Sigmoid colon (tissue), 7 donors: ENCODE results near the gene ZWILCH. TPM values are rescaled to one million over a fixed set of nuclear protein-coding genes. Genes with fewer than 3 reads are reported as not detected.
"Not testable (repeated sequence)": the region's sequence is repeated elsewhere in the genome, so short reads cannot be mapped to it uniquely, and the experiment has no call there.

Source experiments
- DNase-seq: peaks from one replicate; pipeline ENCODE4 v3.0.0-alpha.2; 2019
- H3K27ac ChIP-seq, 4 donors: fragments of 200-600 bp; sonication (generic); one replicate each; pipeline ENCODE4 v1.5.1; 2016 to 2019; ENCODE audit warnings: mild to moderate bottlenecking in 1 of 4
- H3K27me3 ChIP-seq, 3 donors: fragments of 200-600 bp; sonication (generic); one replicate each; pipeline ENCODE4 v1.5.1; 2019; ENCODE audit warnings: mild to moderate bottlenecking in 1 of 3
- H3K36me3 ChIP-seq, 4 donors: fragments of 200-600 bp; sonication (generic); one replicate each; pipeline ENCODE4 v1.5.1; 2016 to 2019
- H3K4me1 ChIP-seq, 4 donors: fragments of 200-600 bp; sonication (generic); one replicate each; pipeline ENCODE4 v1.5.1; 2017 to 2019
- H3K4me3 ChIP-seq, 4 donors: fragments of 200-600 bp; sonication (generic); one replicate each; pipeline ENCODE4 v1.5.1; 2017 to 2019; ENCODE audit warnings: mild to moderate bottlenecking in 2 of 4, moderate library complexity in 1 of 4
- H3K9me3 ChIP-seq, 4 donors: fragments of 200-600 bp in 3 of 4; sonication (generic) in 3 of 4; one replicate each; pipeline versions ENCODE4 v1.5.1 to v1.6.1; 2013 to 2019
- CTCF ChIP-seq, 4 experiments: fragments of 450-650 bp in 3 of 4; fragments of 200-600 bp in 1 of 4; IDR thresholded peaks; one replicate each; pipeline ENCODE4 v1.5.1; 2016 to 2019; ENCODE audit warnings: antibody characterized with exemption in 4 of 4, mild to moderate bottlenecking in 3 of 4, moderate library complexity in 2 of 4
- EP300 ChIP-seq, 4 donors: sonication (generic); formaldehyde crosslinking; IDR thresholded peaks; one replicate each; pipeline ENCODE4 v1.6.1; 2017; ENCODE audit warnings: antibody characterized with exemption in 4 of 4
- POLR2A ChIP-seq, 2 donors: fragments of 450-650 bp; IDR thresholded peaks; one replicate each; pipeline ENCODE4 v1.6.1; 2016; ENCODE audit warnings: antibody characterized with exemption in 2 of 2, mild to moderate bottlenecking in 2 of 2, moderate library complexity in 2 of 2
- POLR2AphosphoS5 ChIP-seq, 4 donors: sonication (generic); formaldehyde crosslinking; IDR thresholded peaks; one replicate each; pipeline ENCODE4 v1.6.1; 2017; ENCODE audit warnings: antibody characterized with exemption in 4 of 4
- WGBS, 2 donors: extraction: QIAGEN DNeasy Blood & Tissue Kit; methylation state at CpG; one replicate each; pipeline ENCODE4 v1.1.7; 2013; 5-methylcytosine and 5-hydroxymethylcytosine counted together
- intact Hi-C: fragments of 100-400 bp; cut with DNase I; formaldehyde crosslinking; loops from one replicate; pipeline ENCODE4 v1.15.1; 2023
- polyA plus RNA-seq, 3 donors: library from polyadenylated mRNA; stranded (reverse); fragments of 200-250 nt; gene quantifications; one replicate each; pipeline ENCODE4 v1.2.3, GENCODE V29; 2013
- total RNA-seq, 4 donors: library from RNA; depleted of rRNA; stranded (reverse); fragments of >200 nt; gene quantifications; one replicate each; pipeline ENCODE4 v1.1.0, GENCODE V29; 2016
- donor health status: healthy with polysubstance abuse.
- donor health status: Bipolar disorder and iron deficiency.
- donor health status: healthy.

ZWILCH gene
- total and polyA plus RNA-seq, 7 donors, result 3.1 to 9.3 (median 5.8) TPM

- H3K36me3 ChIP-seq, result peaks cover 25 to 70% (median 42%) of the 10 kb centered on the region in 4 donors
- intact Hi-C loops, result loop anchor here (1.0 kb wide), 1 partner anchor 110 kb away; no protein-coding TSS in a partner anchor
- no peak for DNase-seq
- 9 to 17% methylated on average over 17 of the region's 17 CpGs for WGBS, 2 donors
- H3K27ac ChIP-seq, result peak overlapping the region; percentile 86 to 92 (median 92)
- no peaks in the 10 kb centered on the region for H3K9me3 ChIP-seq
- no peaks in the 10 kb centered on the region for H3K27me3 ChIP-seq
- peaks cover 0 to 23% (median 19%) of the 10 kb centered on the region in 4 donors for H3K4me1 ChIP-seq
- peak overlapping the region; percentile 80 to 95 (median 88) for H3K4me3 ChIP-seq
- no peak for TF ChIP-seq POLR2AphosphoS5 (IDR thresholded peaks at IDR 0.05)
- no peak for TF ChIP-seq CTCF (IDR thresholded peaks at IDR 0.05)
- no peak for TF ChIP-seq POLR2A (IDR thresholded peaks at IDR 0.05)
- TF ChIP-seq EP300 (IDR thresholded peaks at IDR 0.05), result no peak
Observed at GRCh38 chr15:66496951-66497501, 8.1 kb upstream of the ZWILCH start.

- intact Hi-C loops, result loop anchor here (1.0 kb wide), 1 partner anchor 110 kb away; no protein-coding TSS in a partner anchor
- Histone ChIP-seq H3K4me3 (peak within 1 kb of the TSS; percentile 80 to 95 (median 88)), H3K27me3 (no peaks in the 10 kb centered on the region), H3K9me3 (no peaks in the 10 kb centered on the region), H3K4me1 (peaks cover 0 to 27% (median 23%) of the 10 kb centered on the region in 4 donors), H3K27ac (peak within 1 kb of the TSS; percentile 86 to 92 (median 92)), H3K36me3 (peaks cover 25 to 70% (median 46%) of the 10 kb centered on the region in 4 donors)
- DNase-seq, result peak; percentile 97
- 7 to 10% methylated on average over 43 of the region's 43 CpGs for WGBS, 2 donors
- TF ChIP-seq POLR2A (IDR thresholded peaks at IDR 0.05) (peak; percentile 35 to 50), POLR2AphosphoS5 (IDR thresholded peaks at IDR 0.05) (peak; percentile 88 to 94 (median 94)), EP300 (IDR thresholded peaks at IDR 0.05) (peak in 1 of 4 donors; percentile 56), CTCF (IDR thresholded peaks at IDR 0.05) (peak; percentile 91 to 96 (median 95))
Observed at GRCh38 chr15:66497502-66498455, 7.3 kb upstream of the ZWILCH start, which contains the start of gene SNAPC5. SNAPC5 (minus strand) TSS chr15:66497762; CDS start chr15:66497731, 31 bp downstream.

GRCh38 chr15:66498501-66499386 is 6.4 kb upstream of the ZWILCH start:
- intact Hi-C loops, result no loop called here
- H3K27ac ChIP-seq, result peak overlapping the region; percentile 86 to 92 (median 92)
- WGBS, 2 donors, result 57 to 65% methylated on average over 3 of the region's 3 CpGs

GRCh38 chr15:66500346-66500745 is 4.8 kb upstream of the ZWILCH start:
- H3K9me3 ChIP-seq, H3K27me3 ChIP-seq, DNase-seq, H3K4me3 ChIP-seq, H3K27ac ChIP-seq: not testable (repeated sequence)
- Histone ChIP-seq H3K36me3 (peaks cover 25 to 55% (median 45%) of the 10 kb centered on the region in 4 donors), H3K4me1 (peaks cover 0 to 42% (median 36%) of the 10 kb centered on the region in 4 donors)
- 79 to 86% methylated on average over 7 of the region's 7 CpGs for WGBS, 2 donors
- intact Hi-C loops, result loop anchor here (5.0 kb wide), 1 partner anchor 352 kb away; no protein-coding TSS in a partner anchor

More at GRCh38 chr15:66498501-66499386, 6.4 kb upstream of the ZWILCH start:
- no peak for DNase-seq
- Histone ChIP-seq H3K27me3 (no peaks in the 10 kb centered on the region), H3K4me1 (peaks cover 0 to 36% (median 33%) of the 10 kb centered on the region in 4 donors), H3K36me3 (peaks cover 25 to 69% (median 47%) of the 10 kb centered on the region in 4 donors), H3K4me3 (no peak overlapping the region), H3K9me3 (no peaks in the 10 kb centered on the region)
- TF ChIP-seq POLR2AphosphoS5 (IDR thresholded peaks at IDR 0.05) (peak in 1 of 4 donors; percentile 4), CTCF (IDR thresholded peaks at IDR 0.05) (peak in 1 of 4 experiments; percentile 8), EP300 (IDR thresholded peaks at IDR 0.05) (no peak)
